Choroid plexus epithelial cell (primary cell): ENCODE measurements around the gene PBRM1.
A peak's percentile ranks its signal among the peaks of the same experiment; 100 is the strongest.

Experiments used
- DNase-seq: peaks from one replicate; pipeline ENCODE4 v3.0.0-alpha.2; 2010; ENCODE audit warnings: low read depth
- H3K4me3 ChIP-seq: 2 replicates; pipeline ENCODE4 v1.5.1; 2011; ENCODE audit warnings: low read depth, mild to moderate bottlenecking, control low read depth, low read length, moderate library complexity
- TF ChIP-seq, protein P1 (sequence below): conservative IDR thresholded peaks from 2 replicates; pipeline ENCODE4 v1.5.1; 2011; ENCODE audit warnings: low read depth, mild to moderate bottlenecking, control low read depth, inconsistent platforms, low read length, moderate library complexity

Gene PBRM1

DNA sequence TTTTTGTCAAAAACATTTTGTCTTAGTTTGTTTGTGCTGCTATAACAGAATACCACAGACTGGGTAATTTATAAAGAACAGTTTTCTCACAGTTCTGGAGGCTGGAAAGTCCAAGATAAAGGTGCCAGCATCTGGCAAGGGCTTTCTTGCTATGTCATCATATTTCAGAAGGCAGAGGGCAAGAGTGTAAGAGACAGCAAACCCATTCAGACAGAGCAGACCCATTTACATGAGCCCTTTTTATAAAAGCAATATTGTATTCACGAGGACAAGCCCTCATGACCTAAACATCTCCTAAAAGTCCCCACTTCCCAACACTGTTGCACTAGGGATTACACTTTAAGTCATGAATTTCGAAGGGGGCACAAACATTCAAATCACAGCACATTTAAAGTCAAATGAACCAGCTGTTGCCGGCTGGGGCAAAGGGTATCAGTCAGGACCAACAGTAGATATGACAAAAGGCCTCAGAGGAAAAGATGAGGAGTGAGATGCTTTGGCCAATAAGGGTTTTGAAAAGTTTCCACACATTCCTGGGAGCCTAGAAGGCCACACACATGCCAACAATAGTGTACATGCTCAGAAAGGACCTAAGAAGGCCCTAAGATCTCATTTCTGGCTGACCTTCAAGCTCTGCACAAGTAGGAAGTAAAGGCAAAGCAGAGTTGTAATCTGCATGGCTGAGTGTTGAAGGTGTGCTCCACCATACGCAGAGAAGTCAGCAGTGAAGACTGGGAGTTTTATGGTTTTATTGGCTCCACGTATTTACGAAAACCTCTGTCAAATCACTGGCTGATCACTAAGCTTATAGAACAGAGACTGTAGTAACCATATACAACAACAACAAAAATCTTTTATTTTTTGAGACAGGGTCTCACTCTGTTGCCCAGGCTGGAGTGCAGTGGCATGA, 111.4 kb downstream of the PBRM1 start:
- H3K4me3 ChIP-seq = no peak overlapping the region
- TF ChIP-seq, protein P1, sequence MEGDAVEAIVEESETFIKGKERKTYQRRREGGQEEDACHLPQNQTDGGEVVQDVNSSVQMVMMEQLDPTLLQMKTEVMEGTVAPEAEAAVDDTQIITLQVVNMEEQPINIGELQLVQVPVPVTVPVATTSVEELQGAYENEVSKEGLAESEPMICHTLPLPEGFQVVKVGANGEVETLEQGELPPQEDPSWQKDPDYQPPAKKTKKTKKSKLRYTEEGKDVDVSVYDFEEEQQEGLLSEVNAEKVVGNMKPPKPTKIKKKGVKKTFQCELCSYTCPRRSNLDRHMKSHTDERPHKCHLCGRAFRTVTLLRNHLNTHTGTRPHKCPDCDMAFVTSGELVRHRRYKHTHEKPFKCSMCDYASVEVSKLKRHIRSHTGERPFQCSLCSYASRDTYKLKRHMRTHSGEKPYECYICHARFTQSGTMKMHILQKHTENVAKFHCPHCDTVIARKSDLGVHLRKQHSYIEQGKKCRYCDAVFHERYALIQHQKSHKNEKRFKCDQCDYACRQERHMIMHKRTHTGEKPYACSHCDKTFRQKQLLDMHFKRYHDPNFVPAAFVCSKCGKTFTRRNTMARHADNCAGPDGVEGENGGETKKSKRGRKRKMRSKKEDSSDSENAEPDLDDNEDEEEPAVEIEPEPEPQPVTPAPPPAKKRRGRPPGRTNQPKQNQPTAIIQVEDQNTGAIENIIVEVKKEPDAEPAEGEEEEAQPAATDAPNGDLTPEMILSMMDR = no peak
- peak; percentile 14 for DNase-seq

DNA sequence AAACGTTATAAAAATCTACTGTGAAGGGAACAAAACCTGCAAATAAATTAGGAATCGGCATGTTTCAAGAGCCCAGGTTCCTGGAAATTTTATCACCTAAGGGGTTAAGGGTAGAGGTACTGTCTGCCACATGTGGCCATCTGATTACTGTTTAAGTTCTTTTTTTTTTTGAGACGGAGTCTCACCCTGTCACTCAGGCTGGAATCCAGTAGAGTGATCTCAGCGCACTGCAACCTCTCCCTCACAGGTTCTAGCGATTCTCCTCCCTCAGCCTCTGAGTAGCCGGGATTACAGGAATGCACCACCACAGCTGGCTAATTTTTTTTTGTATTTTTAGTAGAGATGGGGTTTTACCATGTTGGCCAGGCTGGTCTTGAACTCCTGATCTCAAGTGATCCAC, 113.5 kb downstream of the PBRM1 start:
- DNase-seq = peak; percentile 4
- no peak overlapping the region for H3K4me3 ChIP-seq
- TF ChIP-seq, protein P1 = no peak

DNA sequence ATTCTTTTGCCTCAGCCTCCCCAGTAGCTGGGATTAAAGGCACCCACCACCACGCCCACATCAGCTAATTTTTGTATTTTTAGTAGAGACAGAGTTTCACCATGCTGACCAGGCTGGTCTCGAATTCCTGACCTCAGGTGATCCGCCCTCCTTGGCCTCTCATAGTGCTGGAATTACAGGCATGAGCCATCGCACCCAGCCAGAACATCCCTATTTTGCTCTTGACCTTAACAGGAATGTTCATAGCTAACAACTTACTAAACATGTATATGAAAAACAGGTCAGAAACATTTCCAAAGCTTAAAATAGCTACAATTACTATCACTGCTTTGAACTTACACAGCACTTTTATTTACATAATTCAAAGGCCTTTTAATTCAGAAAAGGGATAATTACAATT, 115.6 kb downstream of the PBRM1 start:
- H3K4me3 ChIP-seq = no peak overlapping the region
- TF ChIP-seq, protein P1 = no peak
- peak; percentile 76 for DNase-seq

DNA sequence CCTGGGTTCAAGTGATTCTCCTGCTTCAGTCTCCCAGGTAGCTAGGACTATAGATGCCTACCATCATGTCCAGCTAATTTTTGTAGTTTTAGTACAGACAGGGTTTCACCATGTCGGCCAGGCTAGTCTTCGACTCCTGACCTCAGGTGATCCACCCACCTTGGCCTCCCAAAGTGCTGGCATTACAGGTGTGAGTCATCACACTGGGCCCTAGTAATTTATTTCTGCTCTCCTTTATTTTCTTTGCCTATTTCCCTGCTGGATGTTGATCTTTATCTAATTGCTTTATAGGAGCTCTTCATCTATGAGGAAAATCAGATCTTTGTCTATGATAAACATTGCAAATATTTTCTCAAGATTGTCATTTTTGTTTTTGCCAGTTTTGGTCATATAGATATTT, 117.6 kb downstream of the PBRM1 start:
- TF ChIP-seq, protein P1 = no peak
- no peak overlapping the region for H3K4me3 ChIP-seq
- DNase-seq = no peak

DNA sequence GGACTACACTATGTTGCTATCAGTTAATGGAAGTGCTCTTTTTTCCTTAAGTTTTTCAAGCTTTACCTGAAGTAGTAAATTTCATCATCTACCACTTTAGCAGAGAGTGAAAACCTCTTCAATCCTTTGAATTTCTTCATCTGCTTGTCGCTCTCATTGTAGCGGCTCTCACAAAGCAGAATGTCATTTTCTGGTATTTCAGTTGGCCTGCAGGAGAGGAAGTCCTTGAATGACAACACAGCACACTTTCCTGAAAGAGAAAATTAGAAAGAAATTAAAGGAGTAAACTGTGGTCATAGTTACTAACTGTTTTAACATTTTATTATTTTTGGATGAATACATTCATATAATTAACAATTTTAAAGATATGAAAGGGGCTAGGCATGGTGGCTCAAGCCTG, 121.7 kb downstream of the PBRM1 start:
- no peak overlapping the region for H3K4me3 ChIP-seq
- no peak for DNase-seq
- TF ChIP-seq, protein P1 = no peak

DNA sequence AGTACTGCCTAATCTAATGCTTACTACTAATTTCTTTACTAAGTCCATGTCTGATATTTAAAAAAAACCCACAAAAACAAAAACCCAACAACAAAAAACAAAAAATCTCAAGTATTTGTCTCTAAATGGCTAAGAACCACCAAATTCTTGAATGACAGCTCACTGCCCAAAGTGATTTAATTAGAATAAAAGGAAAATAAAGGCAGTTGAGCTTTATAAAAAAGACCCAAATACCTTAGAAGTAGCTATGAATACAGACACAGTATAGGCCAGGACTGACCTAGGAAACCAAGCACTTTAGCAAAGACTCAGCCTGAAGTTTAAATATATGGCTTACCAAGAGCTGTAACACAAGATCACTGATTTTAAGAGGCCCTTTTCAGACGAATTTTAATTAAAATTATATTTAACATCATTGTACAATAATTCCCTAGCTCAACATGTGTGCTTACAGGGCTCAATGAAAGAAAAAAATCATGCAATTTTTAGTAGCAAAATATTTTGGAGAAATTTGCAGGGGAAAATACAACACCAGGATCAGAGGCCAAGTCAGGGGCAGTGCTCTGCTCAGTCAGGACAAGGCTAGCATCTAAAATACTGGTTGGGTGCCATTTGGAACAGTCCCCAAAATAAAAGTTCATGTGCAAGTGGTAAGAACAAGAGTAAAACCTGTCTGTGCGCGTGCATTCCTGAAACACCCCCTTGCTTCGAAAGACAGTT, 124.5 kb downstream of the PBRM1 start:
- no peak overlapping the region for H3K4me3 ChIP-seq
- no peak for DNase-seq
- TF ChIP-seq, protein P1 = no peak

DNA sequence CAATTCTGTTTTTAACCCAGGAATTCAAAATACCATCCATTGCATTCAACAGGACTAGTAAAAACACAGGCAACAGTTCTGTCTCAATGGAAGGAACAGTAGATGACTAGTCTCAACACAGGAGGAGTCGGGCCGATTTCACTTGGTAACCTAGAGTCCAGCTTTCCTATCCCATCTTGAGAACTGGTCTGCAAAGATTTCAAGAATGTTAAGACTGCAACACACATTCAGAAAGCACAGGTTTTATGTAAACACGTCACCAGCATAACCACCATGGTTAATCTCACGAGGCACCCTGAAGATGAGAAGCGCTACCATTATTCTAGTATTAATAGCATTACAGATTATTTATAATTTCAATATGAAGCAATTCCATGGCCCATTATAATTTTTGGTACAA, 127.3 kb downstream of the PBRM1 start:
- no peak overlapping the region for H3K4me3 ChIP-seq
- TF ChIP-seq, protein P1 = no peak
- DNase-seq = no peak
